Esophagus squamous epithelium (tissue), 5 donors: ENCODE measurements around the gene METTL2B. TPM values are rescaled to one million over a fixed set of nuclear protein-coding genes. Genes with fewer than 3 reads are reported as not detected.
"Not testable (repeated sequence)": the region's sequence is repeated elsewhere in the genome, so short reads cannot be mapped to it uniquely, and the experiment has no call there.

Experiments
- DNase-seq: peaks from one replicate; lab custom pipeline; 2025; lab: John Stamatoyannopoulos, UW
- H3K27ac ChIP-seq, 4 donors: fragments of 200-600 bp; sonication (generic); one replicate each; pipeline ENCODE4 v1.5.1; 2016 to 2019; ENCODE audit warnings: mild to moderate bottlenecking in 1 of 4
- H3K27me3 ChIP-seq, 4 donors: fragments of 200-600 bp; sonication (generic); 1 replicate in 3 of 4; 2 replicates in 1 of 4; pipeline versions ENCODE4 v1.5.1 to v1.6.0; 2017 to 2021; ENCODE audit warnings: antibody characterized with exemption in 1 of 4
- H3K36me3 ChIP-seq, 3 donors: fragments of 200-600 bp; sonication (generic); one replicate each; pipeline ENCODE4 v1.5.1; 2016 to 2019
- H3K4me1 ChIP-seq, 3 donors: fragments of 200-600 bp; sonication (generic); one replicate each; pipeline ENCODE4 v1.5.1; 2017 to 2019
- H3K4me3 ChIP-seq, 4 donors: fragments of 200-600 bp; sonication (generic); 1 replicate in 3 of 4; 2 replicates in 1 of 4; pipeline ENCODE4 v1.5.1; 2016 to 2019; ENCODE audit warnings: mild to moderate bottlenecking in 2 of 4, moderate library complexity in 1 of 4
- H3K9me3 ChIP-seq, 3 donors: fragments of 200-600 bp; sonication (generic); one replicate each; pipeline ENCODE4 v1.5.1; 2016 to 2019
- POLR2A ChIP-seq, 4 donors: fragments of 450-650 bp; IDR thresholded peaks; one replicate each; pipeline ENCODE4 v1.6.1; 2017; ENCODE audit warnings: antibody characterized with exemption in 4 of 4, mild to moderate bottlenecking in 4 of 4, moderate library complexity in 3 of 4
- WGBS, 2 donors: methylation state at CpG; one replicate each; pipeline ENCODE4 v1.1.5; 2018; 5-methylcytosine and 5-hydroxymethylcytosine counted together
- intact Hi-C: fragments of 100-400 bp; cut with DNase I; formaldehyde crosslinking; loops from one replicate; pipeline ENCODE4 v1.15.0; 2022
- total RNA-seq, 4 donors: library from RNA; depleted of rRNA; stranded (reverse); fragments of >200 nt; gene quantifications; one replicate each; pipeline ENCODE4 v1.1.0, GENCODE V29; 2016
- TF ChIP-seq, protein P1 (sequence below), 6 experiments: fragments of 450-650 bp in 4 of 6; fragments of 200-600 bp in 2 of 6; sonication (generic) in 2 of 6; IDR thresholded peaks; one replicate each; pipeline ENCODE4 v1.5.1; 2016 to 2019; ENCODE audit warnings: antibody characterized with exemption in 6 of 6, mild to moderate bottlenecking in 4 of 6, moderate library complexity in 4 of 6
- donor health status: DM: yes; HTN: yes; CAD: no.

METTL2B gene
- total RNA-seq, 4 donors from 2014 or later = 20.2 to 26.6 (median 24.5) TPM

DNA sequence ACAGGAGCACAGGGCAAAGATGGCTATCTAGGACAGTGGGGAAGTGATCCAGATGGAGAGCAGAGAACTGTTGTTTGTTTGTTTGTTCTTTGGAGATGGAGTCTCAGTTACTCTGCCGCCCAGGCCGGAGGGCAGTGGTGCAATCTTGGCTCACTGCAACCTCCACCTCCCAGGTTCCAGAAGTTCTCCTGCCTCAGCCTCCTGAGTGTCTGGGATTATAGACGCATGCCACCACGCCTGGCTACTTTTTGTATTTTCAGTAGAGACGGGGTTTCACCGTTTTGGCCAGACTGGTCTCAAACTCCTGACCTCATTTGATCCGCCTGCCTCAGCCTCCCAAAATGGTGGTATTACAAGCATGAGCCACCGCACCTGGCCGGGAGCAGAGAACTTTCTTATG is 20.9 kb downstream of the METTL2B start:
- H3K27me3 ChIP-seq = no peaks in the 10 kb centered on the region
- 84 to 95% methylated on average over 4 to 6 of the region's 9 CpGs for WGBS, 2 donors
- no peak overlapping the region for H3K27ac ChIP-seq
- intact Hi-C loops = no loop called here
- peaks cover 0 to 99% (median 15%) of the 10 kb centered on the region in 3 donors for H3K36me3 ChIP-seq
- H3K4me3 ChIP-seq = no peak overlapping the region
- no peaks in the 10 kb centered on the region for H3K4me1 ChIP-seq
- no peaks in the 10 kb centered on the region for H3K9me3 ChIP-seq
- no peak for DNase-seq
- TF ChIP-seq, protein P1, sequence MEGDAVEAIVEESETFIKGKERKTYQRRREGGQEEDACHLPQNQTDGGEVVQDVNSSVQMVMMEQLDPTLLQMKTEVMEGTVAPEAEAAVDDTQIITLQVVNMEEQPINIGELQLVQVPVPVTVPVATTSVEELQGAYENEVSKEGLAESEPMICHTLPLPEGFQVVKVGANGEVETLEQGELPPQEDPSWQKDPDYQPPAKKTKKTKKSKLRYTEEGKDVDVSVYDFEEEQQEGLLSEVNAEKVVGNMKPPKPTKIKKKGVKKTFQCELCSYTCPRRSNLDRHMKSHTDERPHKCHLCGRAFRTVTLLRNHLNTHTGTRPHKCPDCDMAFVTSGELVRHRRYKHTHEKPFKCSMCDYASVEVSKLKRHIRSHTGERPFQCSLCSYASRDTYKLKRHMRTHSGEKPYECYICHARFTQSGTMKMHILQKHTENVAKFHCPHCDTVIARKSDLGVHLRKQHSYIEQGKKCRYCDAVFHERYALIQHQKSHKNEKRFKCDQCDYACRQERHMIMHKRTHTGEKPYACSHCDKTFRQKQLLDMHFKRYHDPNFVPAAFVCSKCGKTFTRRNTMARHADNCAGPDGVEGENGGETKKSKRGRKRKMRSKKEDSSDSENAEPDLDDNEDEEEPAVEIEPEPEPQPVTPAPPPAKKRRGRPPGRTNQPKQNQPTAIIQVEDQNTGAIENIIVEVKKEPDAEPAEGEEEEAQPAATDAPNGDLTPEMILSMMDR (IDR thresholded peaks at IDR 0.05) = no peak
- no peak for TF ChIP-seq POLR2A (IDR thresholded peaks at IDR 0.05)

DNA sequence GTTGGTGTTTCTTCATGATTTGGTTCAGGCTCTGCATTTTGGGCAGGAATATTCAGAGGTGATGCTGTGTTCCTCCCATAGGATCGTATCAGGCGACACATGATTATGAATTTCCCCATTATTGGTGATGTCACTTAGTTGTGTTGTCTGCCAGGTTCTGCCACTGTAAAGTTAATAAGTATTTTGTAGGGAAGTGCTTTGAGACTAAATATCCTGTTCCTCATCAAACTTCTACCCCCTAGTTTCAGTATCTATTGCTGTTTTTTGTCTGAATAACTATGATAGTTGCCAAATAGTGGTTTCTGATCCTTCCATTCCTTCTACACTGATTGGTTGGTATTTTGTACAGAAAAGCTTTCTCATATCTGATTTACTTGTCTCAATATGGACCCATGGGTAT is 28.9 kb downstream of the METTL2B start:
- DNase-seq, H3K4me3 ChIP-seq, H3K27ac ChIP-seq, H3K4me1 ChIP-seq, intact Hi-C loops, H3K27me3 ChIP-seq, H3K9me3 ChIP-seq: not testable (repeated sequence)
- 93% methylated on average over 2 of the region's 2 CpGs; no CpG with 5 or more reads in 1 of the 2 donors for WGBS, 2 donors
- H3K36me3 ChIP-seq = peaks cover 0 to 37% (median 0%) of the 10 kb centered on the region in 3 donors

DNA sequence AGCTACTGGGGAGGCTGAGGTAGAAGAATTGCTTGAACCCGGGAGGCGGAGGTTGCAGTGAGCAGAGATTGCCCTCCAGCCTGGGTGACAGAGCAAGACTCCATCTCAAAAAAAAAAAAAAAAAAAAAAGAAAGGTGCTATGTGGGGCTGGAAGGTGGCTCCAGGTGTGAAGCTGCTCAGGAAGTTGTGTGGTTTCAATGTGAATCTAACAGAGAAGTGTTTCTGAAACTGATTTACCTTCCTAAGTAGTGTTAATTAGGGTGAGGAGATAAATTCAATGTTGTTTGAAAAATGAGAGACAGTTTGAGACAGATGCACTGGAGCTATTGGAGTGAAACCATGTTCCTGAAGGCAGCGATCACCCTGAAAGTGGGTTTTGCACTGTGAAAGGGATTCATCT is 30.3 kb downstream of the METTL2B start:
- DNase-seq, intact Hi-C loops, H3K4me1 ChIP-seq, H3K27me3 ChIP-seq, H3K27ac ChIP-seq, H3K9me3 ChIP-seq, H3K4me3 ChIP-seq: not testable (repeated sequence)
- 94 to 95% methylated on average over 3 of the region's 3 CpGs for WGBS, 2 donors
- H3K36me3 ChIP-seq = peaks cover 0 to 23% (median 0%) of the 10 kb centered on the region in 3 donors

DNA sequence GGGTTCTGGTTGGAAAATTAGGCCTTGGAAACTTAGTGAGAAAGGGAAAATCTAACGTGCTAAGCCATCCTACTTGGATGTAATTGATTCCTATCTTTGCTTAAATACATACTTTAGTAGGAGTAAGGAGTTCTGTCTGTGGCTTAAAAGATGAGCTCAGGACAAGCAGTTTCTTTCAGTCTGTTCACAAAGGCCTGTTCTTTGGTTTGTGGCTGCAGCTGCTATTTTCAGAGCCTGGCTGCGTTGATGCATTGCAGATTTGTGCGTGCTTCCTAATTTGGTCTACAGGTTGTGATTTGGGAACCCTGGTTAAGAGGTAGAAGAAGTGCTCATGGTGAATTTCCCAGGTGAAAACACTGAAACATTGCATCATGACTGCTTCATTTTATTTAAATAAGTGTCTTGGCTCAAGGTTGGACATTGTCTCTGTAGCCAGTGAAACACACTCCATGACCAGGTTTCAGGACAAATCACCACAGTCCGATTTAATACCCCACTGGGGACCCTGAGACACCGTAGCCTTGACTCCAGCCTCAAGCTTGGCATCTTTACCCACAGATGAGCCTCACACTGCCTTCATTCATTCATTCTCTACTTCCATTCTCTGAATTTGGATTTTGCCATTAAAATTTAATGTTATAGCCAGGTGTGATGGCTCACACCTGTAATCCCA is 30.9 kb downstream of the METTL2B start:
- H3K27ac ChIP-seq, H3K4me1 ChIP-seq, H3K27me3 ChIP-seq, H3K4me3 ChIP-seq, intact Hi-C loops, H3K9me3 ChIP-seq, DNase-seq: not testable (repeated sequence)
- peaks cover 0 to 16% (median 0%) of the 10 kb centered on the region in 3 donors for H3K36me3 ChIP-seq
- WGBS, 2 donors = 83 to 89% methylated on average over 5 of the region's 5 CpGs

DNA sequence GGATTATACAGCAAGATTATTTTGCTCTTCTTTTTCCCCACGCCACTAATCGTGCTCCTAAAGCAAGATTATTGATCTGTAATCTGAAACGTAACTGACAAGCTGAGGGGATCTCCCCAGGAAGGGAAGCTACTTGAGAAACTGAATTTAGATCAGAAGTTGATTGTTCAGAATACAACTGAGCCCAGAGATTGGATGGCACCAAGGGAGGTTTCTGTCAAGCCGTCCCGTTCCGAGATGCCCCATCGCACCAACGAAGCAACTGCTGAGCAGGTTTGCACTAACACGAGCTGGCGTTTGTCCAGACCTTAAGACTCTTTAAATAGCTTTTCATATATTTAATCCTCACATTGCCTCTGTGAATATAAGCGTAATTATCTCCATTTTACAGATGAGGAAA is 35.1 kb downstream of the METTL2B start:
- H3K9me3 ChIP-seq, H3K36me3 ChIP-seq, H3K27ac ChIP-seq, DNase-seq, H3K4me3 ChIP-seq, H3K4me1 ChIP-seq, H3K27me3 ChIP-seq, intact Hi-C loops: not testable (repeated sequence)
- 48 to 51% methylated on average over 9 to 11 of the region's 11 CpGs for WGBS, 2 donors

DNA sequence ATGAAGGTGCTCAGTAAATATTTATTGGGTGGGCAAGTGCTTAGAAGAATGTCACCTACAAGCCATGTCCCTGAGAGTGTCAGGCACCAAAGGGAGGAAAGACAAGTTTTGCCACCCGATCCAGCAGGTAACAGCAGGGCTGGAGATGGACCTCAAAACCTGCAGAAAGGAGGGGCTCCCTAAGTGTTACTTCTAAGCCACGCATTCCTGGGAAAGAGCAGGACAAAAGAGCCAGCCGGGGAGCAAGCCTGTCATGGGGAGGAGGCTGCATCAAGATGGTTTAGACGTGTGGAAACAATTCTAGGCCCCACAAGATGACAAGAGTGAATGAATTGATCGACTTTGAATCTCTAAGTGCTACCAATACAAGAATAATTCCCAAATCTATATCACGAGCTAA is 38.7 kb downstream of the METTL2B start:
- 48 to 64% methylated on average over 5 to 6 of the region's 6 CpGs for WGBS, 2 donors
- H3K36me3 ChIP-seq, H3K27me3 ChIP-seq, H3K4me3 ChIP-seq, H3K4me1 ChIP-seq, DNase-seq, intact Hi-C loops, H3K27ac ChIP-seq, H3K9me3 ChIP-seq: not testable (repeated sequence)

DNA sequence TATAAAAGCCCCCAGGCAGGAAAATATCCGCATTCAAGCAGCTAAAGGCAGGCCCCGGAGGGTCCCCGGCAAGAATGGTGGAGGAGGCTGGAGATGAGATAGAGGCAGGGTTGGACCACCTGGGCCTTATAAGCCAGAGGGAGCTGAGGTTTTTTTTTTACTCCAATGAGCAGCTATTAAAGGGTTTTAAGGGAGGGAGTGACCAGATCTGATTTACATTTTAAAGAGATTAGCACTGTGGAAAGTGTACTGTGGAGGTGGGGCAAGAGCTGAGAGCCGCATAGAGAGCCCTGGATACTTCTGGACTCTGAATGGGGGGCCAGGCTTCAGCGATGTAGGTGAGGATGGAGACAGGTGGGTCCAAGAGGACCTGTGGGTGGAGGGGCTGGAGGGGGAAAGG is 40.5 kb downstream of the METTL2B start:
- not testable (repeated sequence) for DNase-seq

DNA sequence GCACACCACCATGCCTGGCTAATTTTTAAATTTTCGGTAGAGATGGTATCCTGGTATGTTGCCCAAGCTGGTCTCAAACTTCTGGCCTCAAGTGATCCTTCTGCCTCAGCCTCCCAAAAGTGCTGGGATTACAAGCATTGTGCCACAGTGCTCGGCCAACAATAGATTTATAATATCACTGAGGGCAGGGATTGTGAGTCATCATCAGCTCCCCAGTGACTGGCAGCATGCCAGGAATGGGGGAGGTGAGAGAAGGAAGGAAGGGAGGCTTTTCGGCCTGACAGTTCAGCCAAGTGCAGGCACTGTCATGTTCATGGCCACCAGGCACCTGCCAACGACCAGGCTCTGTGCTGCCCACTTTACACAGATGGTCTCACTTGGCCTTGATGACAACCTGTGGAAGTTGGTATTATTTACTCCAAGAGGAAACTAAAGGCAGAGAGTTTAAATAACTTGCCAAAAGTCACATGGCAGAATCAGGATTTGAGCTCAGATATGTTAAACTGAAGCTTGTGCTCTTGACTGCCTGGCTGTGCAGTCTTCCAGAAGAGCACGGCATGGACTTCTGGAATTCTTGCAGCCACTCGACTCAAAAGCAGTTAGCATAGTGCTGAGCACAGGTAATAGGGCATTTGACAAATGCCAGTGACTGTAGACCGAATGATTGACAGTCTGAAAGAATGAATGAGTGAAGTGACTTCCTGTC is 46.8 kb downstream of the METTL2B start:
- intact Hi-C loops, H3K27me3 ChIP-seq, H3K36me3 ChIP-seq, H3K4me3 ChIP-seq, H3K9me3 ChIP-seq: not testable (repeated sequence)
- H3K4me1 ChIP-seq = peaks cover 0 to 42% (median 10%) of the 10 kb centered on the region in 3 donors
- WGBS, 2 donors = 8 to 13% methylated on average over 4 of the region's 7 CpGs
- peak; percentile 31 for DNase-seq
- peak overlapping the region in 2 of 4 donors; percentile 32 to 58 for H3K27ac ChIP-seq

More for the DNA sequence above, 40.5 kb downstream of the METTL2B start:
- H3K36me3 ChIP-seq, intact Hi-C loops, H3K4me1 ChIP-seq, H3K4me3 ChIP-seq, H3K9me3 ChIP-seq, H3K27ac ChIP-seq, H3K27me3 ChIP-seq: not testable (repeated sequence)
- WGBS, 2 donors = 83 to 89% methylated on average over 5 of the region's 5 CpGs

DNA sequence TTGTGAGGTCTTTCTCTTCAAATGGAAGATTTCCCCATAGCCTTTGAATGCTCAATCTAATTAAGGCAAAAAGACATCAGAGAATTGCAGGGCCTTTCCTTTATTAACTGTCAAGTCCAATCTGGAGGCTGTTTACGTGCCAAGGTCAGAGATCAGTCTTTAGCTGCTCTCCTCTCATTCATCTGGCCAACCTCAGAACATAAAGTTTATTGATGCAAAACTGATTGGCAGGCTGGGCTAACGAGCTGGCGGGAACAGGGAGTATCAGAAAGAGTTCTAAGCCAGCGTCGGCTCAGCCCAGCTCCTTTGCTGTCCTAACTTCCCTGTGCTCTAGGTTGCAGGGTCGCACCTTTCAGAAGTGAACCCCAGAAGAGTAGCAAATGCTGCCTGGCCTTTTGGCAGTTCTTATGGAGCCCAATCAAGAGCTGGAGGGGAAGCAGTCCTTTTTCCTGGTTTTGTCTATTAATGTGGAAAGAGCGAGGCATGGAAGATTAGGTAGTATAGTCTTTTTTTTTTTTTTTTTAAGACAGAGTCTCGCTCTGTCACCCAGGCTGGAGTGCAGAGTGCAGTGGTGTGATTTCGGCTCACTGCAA is 47.5 kb downstream of the METTL2B start:
- WGBS, 2 donors = 68 to 72% methylated on average over 4 of the region's 9 CpGs
- DNase-seq, intact Hi-C loops, H3K4me3 ChIP-seq, H3K36me3 ChIP-seq, H3K27me3 ChIP-seq, H3K9me3 ChIP-seq: not testable (repeated sequence)
- peak overlapping the region in 1 of 4 donors; percentile 32 for H3K27ac ChIP-seq
- H3K4me1 ChIP-seq = peaks cover 0 to 42% (median 10%) of the 10 kb centered on the region in 3 donors

DNA sequence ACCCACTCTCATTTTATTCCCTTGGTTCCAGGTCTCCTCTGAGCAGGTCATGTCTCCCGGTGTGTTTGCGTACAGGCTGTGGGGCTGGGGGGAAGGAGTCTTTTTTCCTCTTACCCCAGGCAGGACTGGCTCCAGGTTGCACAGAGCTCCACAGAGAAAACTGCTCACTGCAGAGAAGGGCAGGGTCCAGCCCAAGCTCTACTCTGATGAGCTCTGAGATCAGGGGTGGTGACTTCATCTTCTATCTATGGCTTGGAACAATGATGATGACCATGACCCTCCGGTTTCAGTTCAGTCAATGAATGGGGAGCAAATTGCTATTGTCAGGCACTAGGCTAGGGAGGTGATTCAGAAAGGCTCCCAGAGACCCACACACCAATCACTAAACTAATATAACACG is 49.0 kb downstream of the METTL2B start:
- H3K4me3 ChIP-seq, H3K36me3 ChIP-seq, intact Hi-C loops, H3K27me3 ChIP-seq, H3K9me3 ChIP-seq, DNase-seq: not testable (repeated sequence)
- Histone ChIP-seq H3K27ac (peak overlapping the region; percentile 28 to 69 (median 38)), H3K4me1 (peaks cover 0 to 54% (median 18%) of the 10 kb centered on the region in 3 donors)
- WGBS, 2 donors = 50 to 51% methylated on average over 1 to 3 of the region's 4 CpGs

DNA sequence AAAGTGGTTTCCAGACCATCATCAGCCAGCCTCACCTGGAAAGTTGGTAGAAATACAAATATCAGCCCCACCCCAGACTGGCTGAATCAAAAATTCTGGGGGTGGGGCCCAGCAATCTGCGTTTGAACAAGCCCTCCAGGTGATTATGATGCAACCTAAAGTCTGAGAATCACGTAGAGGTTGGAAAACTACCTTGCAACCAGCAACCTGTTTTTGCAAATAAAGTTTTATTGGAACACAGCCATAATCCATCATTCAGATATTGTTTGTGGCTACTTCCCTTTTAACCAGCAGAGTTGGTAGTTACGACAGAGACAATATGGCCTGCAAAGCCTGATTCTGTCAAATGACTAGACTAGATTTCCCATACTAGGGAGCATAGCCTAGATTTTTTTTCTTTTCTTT is 49.5 kb downstream of the METTL2B start:
- H3K4me3 ChIP-seq, DNase-seq, H3K36me3 ChIP-seq, H3K27me3 ChIP-seq, intact Hi-C loops, H3K9me3 ChIP-seq: not testable (repeated sequence)
- Histone ChIP-seq H3K4me1 (peaks cover 0 to 54% (median 18%) of the 10 kb centered on the region in 3 donors), H3K27ac (peak overlapping the region; percentile 28 to 69 (median 38))
- WGBS, 2 donors = 23 to 42% methylated on average over 3 of the region's 3 CpGs
